ENCODE data around the gene LARP1B.

Gene LARP1B

DNA sequence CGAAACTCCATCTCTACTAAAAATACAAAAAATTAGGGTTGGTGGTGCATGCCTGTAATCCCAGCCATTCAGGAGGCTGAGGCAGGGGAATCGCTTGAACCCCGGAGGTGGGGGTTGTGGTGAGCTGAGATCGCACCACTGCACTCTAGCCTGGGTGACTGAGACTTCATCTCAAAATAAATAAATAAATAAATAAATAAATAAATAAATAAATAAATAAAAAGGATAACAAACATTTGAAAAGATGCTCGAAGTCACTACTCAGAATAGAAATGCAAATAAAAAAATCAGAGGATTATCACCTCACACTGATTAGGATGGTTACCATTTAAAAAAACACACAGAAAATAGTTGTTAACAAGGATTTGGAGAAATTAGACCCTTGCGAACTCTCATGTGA, 73.8 kb downstream of the LARP1B start:
- no peak for DNase-seq

DNA sequence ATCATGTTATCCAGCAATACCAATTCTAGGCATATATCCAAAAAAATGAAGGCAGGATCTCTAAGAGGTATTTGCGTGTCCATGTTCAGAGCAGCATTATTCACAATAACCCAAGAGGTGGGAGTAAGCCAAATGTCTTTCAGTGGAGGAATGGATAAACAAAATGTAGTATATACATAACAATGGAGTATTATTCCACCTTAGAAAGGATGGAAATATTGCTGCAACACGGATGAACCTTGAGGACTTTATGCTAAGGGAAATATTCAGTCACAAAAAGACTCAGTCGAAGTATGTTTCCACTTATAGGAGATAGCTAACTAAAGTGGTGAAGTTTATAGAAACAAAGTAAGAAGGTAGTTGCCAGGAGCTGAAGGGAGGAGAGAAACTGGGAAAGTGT, 74.3 kb downstream of the LARP1B start:
- no peak for DNase-seq

DNA sequence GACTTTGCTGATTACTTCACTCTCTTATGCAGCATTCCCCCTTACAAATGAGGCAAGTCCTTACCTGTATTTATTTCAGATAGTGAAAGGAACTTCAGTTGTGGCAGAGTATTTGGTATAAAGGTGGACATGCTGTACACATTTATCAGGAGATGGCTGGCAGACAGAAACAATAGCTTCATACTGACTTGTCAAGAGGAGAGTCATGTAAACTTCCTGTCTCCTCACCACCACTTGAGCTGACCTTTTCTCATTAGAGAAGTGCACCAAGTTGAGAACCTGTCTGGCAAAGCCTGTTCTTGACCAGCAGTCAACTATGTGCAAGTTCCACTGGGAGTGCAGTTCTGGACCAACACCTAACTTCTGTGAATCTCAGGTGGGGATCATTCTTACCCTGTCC, 80.8 kb downstream of the LARP1B start:
- no peak for DNase-seq

DNA sequence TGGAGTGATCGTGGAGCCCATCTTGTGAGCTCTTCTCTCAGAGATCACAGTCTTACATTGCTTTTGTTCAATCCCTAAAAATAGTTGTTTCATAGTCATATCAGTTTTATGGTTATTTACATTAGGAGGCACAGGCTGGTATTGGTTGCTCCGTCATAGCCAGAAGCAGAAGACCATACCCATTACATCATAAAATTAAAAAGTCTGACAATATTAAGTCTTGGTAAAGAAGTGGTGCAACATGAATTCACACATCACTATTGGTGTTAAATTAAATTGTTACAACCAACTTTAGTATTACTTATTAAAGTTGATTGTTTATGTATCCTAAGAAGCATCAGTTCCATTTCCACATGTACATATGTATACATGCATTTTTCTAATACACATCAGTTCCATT, 84.6 kb downstream of the LARP1B start:
- no peak for DNase-seq

DNA sequence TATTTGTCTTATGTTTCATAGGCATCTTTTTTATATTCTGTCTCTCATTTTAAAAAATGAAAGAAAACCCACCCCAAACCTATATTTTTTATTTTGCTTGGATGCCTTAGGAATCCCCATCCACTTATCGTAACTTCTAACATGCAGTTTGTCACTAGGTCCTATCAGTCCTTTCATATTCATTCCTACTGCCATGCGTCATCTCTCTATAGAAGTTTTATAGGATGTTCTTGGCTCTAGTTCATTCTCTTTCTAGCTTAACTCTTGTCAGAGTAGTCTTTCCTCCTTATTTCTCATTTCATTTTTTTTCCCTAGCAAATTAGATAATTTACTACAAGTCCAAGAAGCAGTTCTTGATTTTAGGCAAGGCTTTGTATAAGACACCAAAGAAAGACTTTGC, 92.7 kb downstream of the LARP1B start:
- no peak for DNase-seq

DNA sequence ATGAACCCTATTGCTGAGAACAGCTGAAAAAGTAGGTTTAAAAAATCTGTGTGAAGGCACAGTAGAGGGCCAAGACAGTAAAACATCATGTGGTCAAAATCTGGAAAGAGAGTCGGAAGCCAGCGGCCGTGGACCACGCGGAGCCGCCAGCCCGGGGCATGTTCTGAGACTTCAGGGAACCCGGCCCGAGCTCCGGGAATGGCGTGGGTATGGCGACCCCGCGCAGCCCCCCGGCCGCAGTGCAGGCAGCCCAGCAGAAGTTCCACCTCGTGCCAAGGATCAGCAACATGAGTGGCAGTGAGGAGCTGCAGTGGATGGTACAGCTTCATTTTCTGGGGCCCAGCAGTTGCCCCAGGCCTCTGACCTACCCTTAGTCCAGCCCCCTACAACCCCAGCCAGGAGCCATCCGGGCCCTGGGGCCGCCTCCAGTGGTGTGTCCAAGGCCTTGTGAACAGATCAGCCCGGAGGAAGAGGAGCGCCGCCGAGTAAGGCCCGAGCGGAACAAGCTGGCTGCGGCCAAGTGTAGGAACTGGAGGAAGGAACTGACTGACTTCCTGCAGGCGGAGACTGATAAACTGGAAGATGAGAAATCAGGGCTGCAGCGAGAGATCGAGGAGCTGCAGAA, 94.2 kb downstream of the LARP1B start:
- no peak for DNase-seq

DNA sequence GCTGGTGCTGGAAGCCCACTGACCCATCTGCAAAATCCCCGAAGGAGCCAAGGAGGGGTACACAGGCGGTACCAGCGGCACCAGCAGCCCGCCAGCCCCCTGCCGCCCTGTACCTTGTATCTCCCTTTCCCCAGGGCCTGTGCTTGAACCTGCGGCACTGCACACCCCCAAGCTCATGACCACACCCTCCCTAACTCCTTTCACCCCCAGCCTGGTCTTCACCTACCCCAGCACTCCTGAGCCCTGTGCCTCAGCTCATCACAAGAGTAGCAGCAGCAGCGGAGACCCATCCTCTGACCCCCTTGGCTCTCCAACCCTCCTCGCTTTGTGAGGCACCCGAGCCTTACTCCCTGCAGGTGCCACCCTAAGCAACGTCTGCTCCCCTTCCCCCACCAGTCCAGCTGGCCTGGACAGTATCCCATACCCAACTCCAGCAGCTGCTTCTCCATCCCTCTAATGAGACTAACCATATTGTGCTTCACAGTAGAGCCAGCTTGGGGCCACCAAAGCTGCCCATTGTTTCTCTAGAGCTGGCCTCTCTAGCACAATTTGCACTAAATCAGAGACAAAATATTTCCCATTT, 94.9 kb downstream of the LARP1B start:
- DNase-seq = peak in 16 of 58 donors; percentile 0 to 21 (median 8)

DNA sequence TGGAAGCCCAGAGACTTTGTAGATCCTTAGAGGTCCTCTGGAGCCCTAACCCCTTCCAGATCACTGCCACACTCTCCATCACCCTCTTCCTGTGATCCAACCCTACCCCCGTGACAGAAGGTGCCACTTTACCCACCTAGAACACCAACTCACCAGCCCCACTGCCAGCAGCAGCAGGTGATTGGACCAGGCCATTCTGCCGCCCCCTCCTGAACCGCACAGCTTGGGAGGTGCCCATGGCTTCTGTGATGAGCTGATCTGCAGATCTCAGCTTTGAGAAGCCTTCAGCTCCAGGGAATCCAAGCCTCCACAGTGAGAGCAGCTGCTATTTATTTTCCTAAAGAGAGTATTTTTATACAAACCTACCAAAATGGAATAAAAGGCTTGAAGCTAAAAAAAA, 95.4 kb downstream of the LARP1B start:
- peak in 6 of 58 donors; percentile 3 to 23 (median 8) for DNase-seq

DNA sequence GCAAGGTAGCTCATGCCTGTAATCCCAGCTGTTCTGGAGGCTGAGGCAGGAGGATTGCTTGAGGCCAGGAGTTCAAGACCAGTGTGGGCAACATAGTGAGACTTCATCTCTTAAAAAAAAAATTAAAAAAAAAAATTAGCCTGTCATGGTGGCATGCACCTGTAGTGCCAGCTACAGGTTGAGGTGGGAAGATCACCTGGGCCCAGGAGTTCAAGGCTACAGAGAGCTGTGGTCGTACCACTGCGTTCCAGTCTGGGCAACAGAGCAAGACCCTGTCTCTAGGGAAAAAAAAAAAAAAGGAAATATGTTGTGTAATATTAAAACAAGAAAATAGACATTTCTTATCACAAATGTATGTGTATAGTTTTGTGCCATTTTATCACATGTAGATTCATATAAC, 97.8 kb downstream of the LARP1B start:
- no peak for DNase-seq

DNA sequence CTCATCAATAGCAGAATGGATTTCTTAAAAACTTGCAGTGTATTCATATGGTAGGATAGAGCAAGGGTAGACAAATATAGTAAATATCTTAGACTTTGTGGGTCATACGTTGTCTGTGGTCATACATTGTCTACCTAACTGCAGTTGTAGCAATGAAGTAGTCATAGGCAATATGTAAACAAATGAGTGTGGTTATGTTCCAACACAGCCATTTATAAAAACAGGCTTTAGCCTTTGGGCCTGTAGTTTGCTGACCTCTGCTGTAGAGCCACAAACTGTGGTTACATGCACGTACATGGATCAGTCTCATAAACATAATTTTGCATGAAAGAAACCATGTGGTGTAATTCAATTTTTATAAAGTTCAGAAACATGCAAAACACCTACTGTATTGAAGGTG, 98.9 kb downstream of the LARP1B start:
- no peak for DNase-seq

DNA sequence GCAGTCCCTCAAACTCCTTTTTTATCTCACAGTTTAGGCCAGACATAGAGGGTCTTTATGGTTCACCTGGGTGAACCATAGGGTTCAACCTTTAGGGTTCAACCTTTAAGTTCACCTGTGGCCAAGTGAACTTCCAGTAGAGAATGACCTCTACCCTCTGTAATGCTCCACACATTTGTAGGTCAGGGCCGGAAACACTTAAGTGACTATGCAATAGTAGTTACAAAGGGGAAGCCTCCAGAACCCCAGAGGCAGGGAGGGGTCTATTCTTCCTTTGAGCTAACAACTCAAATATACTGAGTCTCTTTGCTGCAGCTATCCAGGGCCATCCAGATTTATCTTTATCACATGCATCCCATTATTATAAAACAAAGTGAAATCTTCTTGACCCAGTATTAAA, 100.0 kb downstream of the LARP1B start:
- no peak for DNase-seq

DNA sequence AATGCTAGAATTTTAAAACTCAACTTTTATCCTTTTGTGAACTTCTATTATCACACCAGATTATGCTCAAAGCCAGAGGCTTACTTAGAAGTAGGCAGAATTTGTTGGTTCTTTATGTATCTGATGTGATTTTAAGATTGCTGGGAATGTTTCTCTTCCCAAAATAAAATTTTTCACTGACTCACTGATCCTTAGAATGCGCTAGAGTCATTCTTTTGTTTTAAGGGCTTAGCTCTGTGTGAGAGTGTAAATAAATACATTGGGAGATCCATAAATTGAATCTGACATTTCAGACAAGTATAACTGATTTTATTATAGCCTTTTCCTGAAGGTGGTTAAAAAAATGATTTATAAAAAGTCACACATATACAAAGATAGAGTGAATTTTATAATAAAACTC, 101.3 kb downstream of the LARP1B start:
- DNase-seq = no peak

DNA sequence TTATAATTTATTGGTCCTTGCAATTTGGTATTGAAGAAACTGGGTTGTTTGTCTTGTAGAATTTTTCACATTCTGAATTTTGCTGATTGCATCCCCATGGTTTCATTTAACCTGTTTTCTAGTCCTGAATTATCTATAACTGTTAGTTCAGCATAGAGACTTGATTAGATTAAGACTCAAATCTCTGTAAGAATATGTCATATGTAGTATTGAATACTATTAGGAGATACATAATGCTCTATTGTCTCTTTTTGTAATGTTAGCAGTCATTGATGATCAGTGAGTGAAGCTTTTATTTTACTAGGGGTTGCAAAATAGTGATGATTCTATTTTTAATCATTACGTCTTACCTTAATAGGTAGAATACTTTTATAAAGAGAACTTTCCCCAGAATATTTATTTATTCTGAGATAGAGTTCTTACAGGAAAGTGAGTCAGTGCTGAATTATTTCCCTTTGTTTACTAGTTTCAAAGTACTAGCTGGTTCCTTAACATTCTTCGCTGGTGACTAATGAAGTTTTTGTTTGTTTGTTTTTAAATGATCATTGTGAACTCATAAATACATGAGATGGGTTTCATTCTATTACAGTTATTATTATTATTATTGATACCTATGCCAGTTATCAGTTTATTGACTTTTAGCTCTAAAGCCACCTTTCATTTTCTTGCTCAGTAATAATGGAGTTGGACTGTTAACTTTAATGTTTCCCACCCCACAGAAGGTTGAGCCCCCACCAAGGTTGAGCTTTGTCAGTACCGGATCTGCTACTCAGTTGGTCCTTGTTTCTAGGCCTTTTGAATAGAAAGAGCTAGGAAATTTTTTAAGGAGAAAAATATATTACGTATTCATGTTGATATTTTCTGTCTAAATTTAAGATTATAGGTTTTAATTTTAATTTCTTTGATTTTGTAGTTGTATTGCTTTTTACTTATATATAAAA, 102.3 kb downstream of the LARP1B start:
- DNase-seq = no peak

DNA sequence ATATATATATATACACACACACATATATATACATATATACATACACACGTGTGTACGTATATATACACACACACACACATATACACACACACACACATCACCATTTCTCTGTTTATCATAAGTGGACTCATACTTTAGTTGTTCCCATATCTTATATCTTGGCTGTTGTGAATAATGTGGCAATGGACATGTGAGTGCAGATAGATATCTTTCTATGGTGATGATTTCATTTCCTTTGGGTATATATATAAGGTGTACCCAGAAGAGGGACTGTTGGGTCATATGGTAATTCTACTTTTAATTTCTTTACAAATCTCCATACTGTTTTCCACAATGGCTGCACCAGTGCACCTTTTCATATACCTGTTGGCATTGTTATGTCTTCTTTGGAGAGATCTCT, 105.9 kb downstream of the LARP1B start:
- no peak for DNase-seq

DNA sequence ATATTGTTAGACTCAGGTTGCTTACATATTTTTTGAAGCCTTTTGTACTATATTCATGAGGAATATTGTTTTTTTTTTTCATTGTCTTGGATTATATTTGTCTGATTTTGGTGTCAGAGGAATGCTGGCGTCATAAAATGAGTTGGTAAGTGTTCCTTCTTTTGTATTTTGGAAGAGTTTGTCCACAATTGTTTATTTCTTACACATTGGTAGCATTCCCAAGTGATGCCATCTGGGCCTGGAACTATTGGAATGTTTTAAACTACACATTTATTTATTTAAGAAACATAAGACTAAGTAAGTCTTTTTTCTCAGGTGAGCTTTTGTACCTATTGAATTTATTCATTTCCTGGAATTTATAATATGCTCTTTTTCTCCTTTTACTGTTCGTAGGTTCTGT, 107.6 kb downstream of the LARP1B start:
- no peak for DNase-seq

DNA sequence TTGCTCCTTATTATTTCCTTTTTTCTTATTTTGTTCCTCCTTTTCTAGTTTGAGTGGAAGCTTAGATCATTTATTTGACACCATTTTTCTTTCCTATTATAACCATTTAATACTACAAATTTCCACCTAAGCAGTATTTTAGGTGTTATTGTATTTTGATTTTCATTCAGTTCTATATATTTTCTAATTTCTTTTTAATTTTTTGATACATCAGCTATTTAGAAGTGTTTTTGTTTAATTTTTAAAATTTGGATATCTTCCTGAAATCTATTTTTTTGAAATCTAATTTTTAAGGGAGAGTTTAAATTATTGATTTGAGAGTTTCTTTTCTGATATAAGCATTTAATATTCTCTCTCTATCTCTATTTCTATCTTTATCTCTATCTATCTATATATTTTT, 108.1 kb downstream of the LARP1B start:
- DNase-seq = no peak

DNA sequence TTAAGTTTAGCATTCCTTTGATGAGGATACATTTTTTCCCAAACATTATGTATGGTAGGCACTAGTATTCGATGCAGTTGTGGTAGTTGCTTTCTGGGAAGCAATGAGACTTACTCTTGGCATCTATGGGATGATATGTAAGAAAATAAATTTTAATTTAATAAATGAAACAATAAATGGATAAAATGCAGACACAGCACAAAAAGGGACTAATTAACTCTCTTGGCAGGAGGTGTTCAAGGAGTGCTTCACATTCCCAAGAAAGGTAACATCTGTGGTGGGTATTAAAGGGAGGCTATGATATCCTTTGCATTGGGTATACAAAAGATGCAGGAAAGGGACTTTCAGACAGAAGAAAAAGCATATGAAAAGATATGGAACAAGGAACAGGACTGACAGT, 115.5 kb downstream of the LARP1B start:
- no peak for DNase-seq

DNA sequence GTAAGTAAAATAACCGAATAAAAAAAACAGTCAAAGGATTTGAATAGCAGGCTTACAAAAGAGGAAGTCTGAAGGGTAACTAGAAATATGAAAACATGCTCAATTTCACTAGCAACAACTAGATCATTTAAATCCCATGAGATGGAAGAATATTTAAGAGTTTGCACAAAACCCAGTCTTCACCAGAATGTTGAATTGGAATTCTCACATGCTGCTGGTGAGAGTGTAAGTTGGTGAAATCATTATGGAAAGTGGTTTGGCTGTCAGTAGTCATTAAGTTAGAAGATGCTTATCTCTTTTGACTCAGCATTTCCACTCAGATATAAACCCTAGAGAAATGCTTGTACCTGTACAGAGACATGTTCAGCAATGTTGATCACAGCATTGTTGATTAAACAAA, 116.4 kb downstream of the LARP1B start:
- DNase-seq = no peak

DNA sequence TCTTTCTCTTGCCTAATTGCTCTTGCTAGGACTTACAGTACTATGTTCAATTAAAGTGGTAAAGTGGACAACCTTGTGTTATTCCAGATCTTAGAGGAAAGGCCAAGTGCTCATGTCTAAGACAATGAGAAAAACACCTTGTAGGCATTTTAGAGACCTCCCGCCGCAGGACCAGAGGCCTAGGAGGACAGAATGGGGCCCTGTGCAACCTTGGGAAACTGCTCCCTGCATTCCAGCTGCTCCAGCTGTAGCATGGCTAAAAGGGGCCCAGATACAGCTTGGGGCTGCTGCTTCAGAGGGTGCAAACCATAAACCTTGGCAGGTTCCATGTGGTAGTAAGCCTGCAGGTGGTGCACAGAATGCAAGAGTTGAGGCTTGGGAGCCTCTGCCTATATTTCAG, 125.5 kb downstream of the LARP1B start:
- DNase-seq = no peak

DNA sequence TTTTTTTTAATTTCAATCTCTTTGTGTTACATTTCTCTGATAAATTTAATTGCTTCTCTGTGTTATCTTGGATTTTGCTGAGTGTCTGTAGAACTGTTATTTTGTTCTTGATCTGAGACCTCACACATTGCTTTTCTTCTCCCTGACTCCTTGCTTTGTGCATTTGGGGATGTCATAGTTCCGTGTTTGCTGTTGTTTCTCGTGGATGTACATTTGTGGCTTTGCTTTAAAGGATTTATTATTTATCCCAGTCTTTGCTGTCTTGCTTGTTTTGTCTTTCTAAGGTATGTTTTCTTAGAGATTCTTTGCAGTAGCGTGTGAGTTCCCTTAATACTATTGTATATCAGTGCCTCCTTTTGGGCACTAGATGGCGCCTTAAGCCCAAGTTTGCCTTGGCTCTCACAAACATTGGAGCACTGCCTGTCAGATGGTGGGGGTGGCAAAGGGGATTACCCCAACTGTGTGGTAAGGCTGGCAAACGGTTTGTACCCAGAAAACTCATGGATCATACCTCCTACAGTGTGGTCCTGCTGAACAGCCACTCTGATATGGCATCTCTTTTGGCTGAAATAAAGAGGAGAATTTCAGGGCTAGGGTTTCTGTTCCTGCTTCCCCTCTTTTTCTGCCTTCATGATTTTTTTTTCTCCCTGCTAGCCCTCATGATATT, 130.1 kb downstream of the LARP1B start:
- DNase-seq = peak in 51 of 58 donors; percentile 0 to 70 (median 22)

DNA sequence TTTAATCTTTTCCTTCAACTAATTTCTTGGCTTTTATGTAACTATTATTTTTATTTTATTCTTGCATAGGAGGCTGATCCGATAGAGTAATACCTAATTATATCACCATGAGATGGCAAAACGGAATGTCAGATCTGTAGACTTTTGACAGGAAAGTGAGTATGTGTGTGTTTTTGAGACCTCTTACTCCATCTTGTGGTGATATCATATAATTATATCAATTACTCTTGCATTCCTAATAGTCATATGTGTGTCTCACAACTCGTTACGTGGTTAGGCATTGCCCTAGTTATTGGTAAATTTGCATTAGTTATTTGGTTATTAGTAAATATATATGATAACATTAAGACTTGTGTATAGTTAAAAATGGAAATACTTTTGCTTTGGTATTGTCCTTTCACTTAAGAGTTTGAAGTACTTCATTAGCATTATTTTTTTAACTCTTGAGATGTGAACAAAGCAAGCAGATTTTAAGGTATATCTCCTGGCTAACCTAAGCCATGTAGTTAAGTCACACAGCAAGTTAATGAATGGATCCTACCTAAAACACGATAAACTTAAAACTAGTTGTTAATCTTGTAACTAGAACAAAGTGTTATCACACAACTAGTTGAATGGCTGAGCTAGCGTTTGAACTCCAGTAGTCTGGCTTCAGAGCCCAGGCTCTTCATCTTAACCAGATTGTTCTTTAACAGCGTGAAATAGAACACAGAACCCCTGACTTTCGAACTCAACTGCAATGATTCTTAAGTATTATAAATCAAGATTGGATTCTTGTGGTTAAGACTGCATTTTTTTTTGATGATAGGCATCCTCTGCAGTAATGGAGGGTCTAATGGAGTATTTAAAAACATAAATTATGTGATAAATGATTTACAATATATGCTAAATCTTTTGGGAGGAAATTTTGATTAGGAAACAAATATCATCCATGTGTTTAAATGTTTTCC, 159.4 kb downstream of the LARP1B start:
- no peak for DNase-seq
